Neural progenitor cell (in vitro differentiated cells): ENCODE data around the gene SIPA1.

Experiments used
- CTCF ChIP-seq: fragments of 200-600 bp; sonication (generic); IDR thresholded peaks from 2 replicates; pipeline ENCODE4 v1.5.1; 2017; ENCODE audit warnings: antibody characterized with exemption, mild to moderate bottlenecking
- EZH2phosphoT487 ChIP-seq: fragments of 200-600 bp; sonication (generic); IDR thresholded peaks from 2 replicates; pipeline ENCODE4 v1.6.1; 2017; ENCODE audit warnings: antibody characterized with exemption

GRCh38 chr11:65696802-65697552 lies 59.1 kb downstream of the SIPA1 start:
- TF ChIP-seq CTCF = no peak
- TF ChIP-seq EZH2phosphoT487 = no peak
